ENCODE data around the gene CAMSAP3. TPM values are rescaled to one million over a fixed set of nuclear protein-coding genes. Genes with fewer than 3 reads are reported as not detected.

CAMSAP3 gene
- polyA plus RNA-seq, 3 donors, result 12.3 to 15.4 (median 12.5) TPM

DNA sequence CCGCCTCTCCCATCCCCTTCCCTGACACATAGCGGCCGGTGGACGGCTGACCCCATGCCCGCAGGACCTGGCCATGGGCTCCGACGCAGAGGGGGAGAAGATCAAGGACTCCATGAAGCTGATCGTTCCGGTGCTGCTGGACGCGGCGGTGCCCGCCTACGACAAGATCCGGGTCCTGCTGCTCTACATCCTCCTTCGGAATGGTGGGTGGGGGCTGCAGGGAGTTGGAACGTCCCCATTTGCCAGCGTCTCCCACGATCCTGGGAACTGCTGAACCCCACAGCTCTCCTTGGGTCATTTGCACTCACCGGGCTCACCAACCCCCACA is 48.9 kb downstream of the CAMSAP3 start:
- no peak for DNase-seq (ENCODE audit: low read depth in 3 of 3, low spot score in 2 of 3)

- no peak for DNase-seq (ENCODE audit: low read depth in 3 of 3, low spot score in 2 of 3)
These were observed 49.5 kb downstream of the CAMSAP3 start for GRCh38 chr19:7645163-7645562.

- DNase-seq (ENCODE audit: low read depth in 3 of 3, low spot score in 2 of 3), result no peak
These were observed 50.2 kb downstream of the CAMSAP3 start for GRCh38 chr19:7645656-7646425.

- no peak for DNase-seq (ENCODE audit: low read depth in 3 of 3, low spot score in 2 of 3)
These were observed 50.7 kb downstream of the CAMSAP3 start for GRCh38 chr19:7646426-7646700.

DNA sequence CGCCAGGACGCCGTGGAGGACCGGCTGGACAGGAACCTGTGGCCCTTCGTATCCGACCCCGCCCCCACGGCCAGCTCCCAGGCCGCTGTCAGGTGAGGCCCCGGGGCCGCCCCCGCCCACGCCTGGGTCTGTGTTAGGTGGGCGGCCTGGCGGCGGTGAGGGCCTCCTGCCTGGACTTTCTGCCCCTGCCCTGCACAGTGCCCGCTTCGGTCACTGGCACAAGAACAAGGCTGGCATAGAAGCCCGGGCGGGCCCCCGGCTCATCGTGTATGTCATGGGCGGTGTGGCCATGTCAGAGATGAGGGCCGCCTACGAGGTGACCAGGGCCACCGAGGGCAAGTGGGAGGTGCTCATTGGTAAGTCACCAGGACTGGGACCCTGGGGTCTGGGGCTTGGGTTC is 51.5 kb downstream of the CAMSAP3 start:
- DNase-seq (ENCODE audit: low read depth in 3 of 3, low spot score in 2 of 3), result no peak

DNA sequence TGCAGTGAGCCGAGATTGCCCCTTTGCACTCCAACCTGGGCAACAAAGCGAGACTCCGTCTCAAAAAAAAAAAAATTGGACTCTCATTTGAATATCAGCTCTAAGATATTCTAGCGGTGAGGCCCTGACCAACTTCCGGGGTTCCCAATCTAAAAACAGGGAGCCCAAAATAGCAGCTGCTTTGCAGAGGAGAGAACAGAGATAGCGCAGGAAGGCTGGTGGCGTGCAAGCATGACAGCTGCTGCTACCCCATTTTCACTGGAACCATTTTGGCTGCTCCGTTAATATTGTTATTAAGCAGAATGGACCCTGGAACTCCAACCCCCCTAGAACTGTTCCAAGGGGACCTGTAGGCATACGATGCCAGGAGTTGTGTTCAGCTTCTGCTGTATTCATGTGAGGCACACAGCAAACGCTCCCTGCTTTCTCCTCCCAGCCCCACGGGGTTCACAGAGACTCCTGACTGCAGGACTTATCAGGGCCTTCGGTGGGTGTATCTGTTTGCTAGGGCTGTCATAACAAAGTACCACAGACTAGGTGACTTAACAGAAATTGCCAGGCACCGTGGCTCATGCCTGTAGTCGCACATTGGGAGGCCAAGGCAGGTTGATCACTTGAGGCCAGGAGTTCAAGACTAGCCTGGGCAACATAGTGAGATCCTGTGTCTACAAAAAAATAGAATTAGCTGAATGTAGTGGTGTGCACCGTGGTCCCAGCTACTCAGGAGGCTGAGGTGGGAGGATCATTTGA is 52.8 kb downstream of the CAMSAP3 start:
- no peak for DNase-seq (ENCODE audit: low read depth in 3 of 3, low spot score in 2 of 3)

DNA sequence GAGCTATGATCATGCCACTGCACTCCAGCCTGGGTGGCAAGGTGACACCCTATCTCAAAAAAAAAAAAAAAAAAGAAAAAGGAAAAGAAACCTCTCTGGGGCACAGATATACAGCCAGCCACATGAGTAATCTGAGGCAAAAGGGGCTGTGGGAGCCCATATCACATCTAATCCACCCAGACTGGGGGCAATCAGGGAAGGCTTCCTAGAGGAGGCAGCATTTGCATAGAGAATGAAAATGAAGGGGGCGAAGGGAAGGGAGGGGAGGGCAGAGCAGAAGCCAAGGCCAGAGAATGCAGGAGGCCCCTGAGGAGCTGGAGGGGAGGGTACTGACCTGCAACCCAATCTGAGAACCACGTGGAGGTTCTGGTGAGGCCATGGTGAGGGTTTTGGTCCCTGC is 54.5 kb downstream of the CAMSAP3 start:
- no peak for DNase-seq (ENCODE audit: low read depth in 3 of 3, low spot score in 2 of 3)

DNA sequence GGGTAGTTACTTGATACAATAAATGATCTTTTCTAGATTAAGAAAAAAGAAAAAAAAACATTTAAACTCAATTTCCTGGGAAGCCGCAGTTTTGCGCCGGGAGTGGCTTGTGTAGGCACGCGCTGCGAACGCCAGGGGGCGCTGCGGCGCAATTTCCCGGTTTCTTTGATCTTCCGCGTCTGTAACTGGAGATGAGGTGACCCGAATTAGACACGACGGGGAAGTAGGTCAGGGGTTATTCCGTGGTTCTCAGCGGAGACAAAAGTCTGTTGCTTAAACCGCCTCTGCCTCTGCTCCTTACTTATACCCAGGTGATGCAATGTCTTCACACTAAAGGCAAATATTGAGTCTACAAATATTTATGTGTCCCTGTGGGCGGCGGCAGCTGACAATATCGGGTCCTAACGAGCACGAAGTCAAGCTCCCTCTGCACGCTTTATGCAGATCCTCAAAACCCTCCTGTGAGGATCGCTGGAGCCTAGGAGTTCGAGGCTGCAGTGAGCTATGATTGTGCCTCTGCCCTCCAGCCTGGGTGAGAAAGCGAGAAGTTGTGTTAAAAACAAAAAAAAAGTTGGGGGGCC is 56.5 kb downstream of the CAMSAP3 start:
- DNase-seq (ENCODE audit: low read depth in 3 of 3, low spot score in 2 of 3), result peak; percentile 60 to 78 (median 75)

DNA sequence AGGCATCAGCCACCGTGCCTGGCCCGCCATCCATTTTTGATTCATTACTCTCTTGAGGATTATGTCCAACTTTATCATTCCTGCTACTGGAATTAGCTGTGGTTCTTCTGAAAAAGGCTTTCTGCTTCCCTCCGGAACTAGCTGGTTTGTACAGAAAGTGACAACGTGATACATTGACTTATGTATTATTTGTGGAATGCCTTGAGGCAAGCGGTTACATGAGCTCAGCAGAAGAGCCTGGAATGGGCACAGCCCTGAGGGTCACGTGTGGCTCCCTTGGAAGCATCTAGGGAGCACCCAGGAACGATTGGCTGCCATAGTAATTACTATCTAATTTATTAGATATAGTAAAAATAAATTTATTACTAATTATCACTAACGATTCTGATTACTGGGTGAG is 58.7 kb downstream of the CAMSAP3 start:
- no peak for DNase-seq (ENCODE audit: low read depth in 3 of 3, low spot score in 2 of 3)

GRCh38 chr19:7655581-7655980 is 59.9 kb downstream of the CAMSAP3 start:
- no peak for DNase-seq (ENCODE audit: low read depth in 3 of 3, low spot score in 2 of 3)

- no peak for DNase-seq (ENCODE audit: low read depth in 3 of 3, low spot score in 2 of 3)
These were observed 61.6 kb downstream of the CAMSAP3 start for GRCh38 chr19:7657131-7657751.

DNA sequence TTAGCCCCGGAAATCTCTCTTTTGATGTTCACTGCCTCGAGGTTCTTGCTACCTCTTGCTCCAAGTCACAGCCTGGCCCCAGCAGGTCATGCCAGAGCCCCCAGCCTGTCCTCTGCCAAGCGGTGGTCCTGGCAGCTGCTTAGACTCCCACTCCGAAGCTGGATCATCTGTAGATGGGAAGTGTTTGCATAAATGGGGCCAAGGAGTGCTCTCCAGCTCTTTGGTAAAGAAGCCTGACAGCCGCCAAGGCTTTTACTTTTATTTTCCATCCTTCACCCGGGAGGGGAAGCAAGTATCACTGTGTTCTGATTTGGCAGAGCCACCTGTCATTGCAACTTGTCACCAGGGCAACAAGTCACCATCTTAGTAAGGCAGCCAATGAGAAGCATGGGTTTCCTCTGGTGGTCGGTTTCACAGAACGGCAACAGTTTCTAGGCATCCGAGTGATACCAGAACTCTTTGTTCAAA is 62.6 kb downstream of the CAMSAP3 start:
- DNase-seq (ENCODE audit: low read depth in 3 of 3, low spot score in 2 of 3), result no peak

- DNase-seq (ENCODE audit: low read depth in 3 of 3, low spot score in 2 of 3), result no peak
These were observed 66.3 kb downstream of the CAMSAP3 start for GRCh38 chr19:7661744-7662538.

DNA sequence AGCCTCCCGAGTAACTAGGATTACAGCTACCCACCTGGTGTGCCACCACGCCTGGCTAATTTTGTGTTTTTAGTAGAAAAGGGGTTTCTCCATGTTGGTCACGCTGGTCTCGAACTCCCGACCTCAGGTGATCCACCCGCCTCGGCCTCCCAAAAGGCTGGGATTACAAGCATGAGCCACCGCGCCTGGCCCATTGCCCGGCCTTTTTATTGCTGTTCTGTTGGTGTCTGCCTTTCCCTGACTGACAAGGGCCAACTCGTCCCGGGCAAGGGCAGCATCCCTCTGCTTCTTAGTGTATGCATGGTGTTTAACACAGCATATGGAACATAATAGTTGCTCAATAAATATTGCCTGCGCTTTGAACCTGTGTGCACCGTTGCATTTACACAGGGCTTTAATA is 67.0 kb downstream of the CAMSAP3 start:
- DNase-seq (ENCODE audit: low read depth in 3 of 3, low spot score in 2 of 3), result no peak

- no peak for DNase-seq (ENCODE audit: low read depth in 3 of 3, low spot score in 2 of 3)
These were observed 68.0 kb downstream of the CAMSAP3 start for GRCh38 chr19:7663706-7664105.

DNA sequence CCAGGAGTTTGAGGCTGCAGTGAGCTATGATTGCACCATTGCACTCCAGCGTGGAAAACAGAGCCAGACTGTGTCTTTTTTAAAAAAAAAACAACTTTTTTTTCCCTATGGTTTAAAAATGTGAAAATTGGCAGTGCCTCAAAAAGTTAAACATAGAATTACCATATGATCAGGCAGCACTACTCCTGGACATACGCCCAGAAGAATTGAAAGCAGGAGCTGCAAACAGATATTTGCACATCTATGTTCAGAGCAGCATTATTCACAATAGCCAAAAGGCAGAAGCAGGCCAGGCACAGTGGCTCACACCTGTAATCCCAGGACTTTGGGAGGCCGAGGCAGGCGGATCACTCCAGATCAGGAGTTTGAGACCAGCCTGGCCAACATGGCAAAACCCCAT is 69.4 kb downstream of the CAMSAP3 start:
- no peak for DNase-seq (ENCODE audit: low read depth in 3 of 3, low spot score in 2 of 3)

Other genes starting within 250 kb of the CAMSAP3 start
- gene ARHGEF18, start 246.9 kb upstream of the CAMSAP3 start, polyA plus RNA-seq (ENCODE audit: insufficient read length in 3 of 3), result 10 to 100 TPM; 22.9 to 31.3 (median 26.3) TPM
- gene PEX11G, start 106.8 kb upstream of the CAMSAP3 start, polyA plus RNA-seq (ENCODE audit: insufficient read length in 3 of 3), result 1 to 10 TPM; 4.7 to 6.2 (median 5.4) TPM
- gene ZNF358, start 79.8 kb upstream of the CAMSAP3 start, polyA plus RNA-seq (ENCODE audit: insufficient read length in 3 of 3), result 10 to 100 TPM; 28.7 to 39.8 (median 32.4) TPM
- gene MCOLN1, start 73.2 kb upstream of the CAMSAP3 start, polyA plus RNA-seq (ENCODE audit: insufficient read length in 3 of 3), result 10 to 100 TPM; 13.5 to 15.0 (median 13.9) TPM
- gene PNPLA6, start 60.1 kb upstream of the CAMSAP3 start, polyA plus RNA-seq (ENCODE audit: insufficient read length in 3 of 3), result 10 to 100 TPM; 29.4 to 39.1 (median 32.5) TPM
- 10 to 100 TPM; 30.3 to 35.7 (median 30.9) TPM for gene XAB2, start 33.7 kb downstream of the CAMSAP3 start, polyA plus RNA-seq (ENCODE audit: insufficient read length in 3 of 3)
- gene PET100, start 33.9 kb downstream of the CAMSAP3 start, polyA plus RNA-seq (ENCODE audit: insufficient read length in 3 of 3), result 100 to 1,000 TPM; 114 to 139 (median 125) TPM
- gene PCP2, start 37.9 kb downstream of the CAMSAP3 start, polyA plus RNA-seq (ENCODE audit: insufficient read length in 3 of 3), result under 1 TPM; 0.58 to 0.83 (median 0.62) TPM
- gene STXBP2, start 41.2 kb downstream of the CAMSAP3 start, polyA plus RNA-seq (ENCODE audit: insufficient read length in 3 of 3), result 10 to 100 TPM; 60.0 to 69.0 (median 61.0) TPM
- 1 to 10 TPM in 2 of 3 donors, under 1 TPM in 1; 0.64 to 1.5 (median 1.3) TPM for gene RETN, start 73.2 kb downstream of the CAMSAP3 start, polyA plus RNA-seq (ENCODE audit: insufficient read length in 3 of 3)
- gene MCEMP1, start 81.2 kb downstream of the CAMSAP3 start, polyA plus RNA-seq (ENCODE audit: insufficient read length in 3 of 3), result under 1 TPM in 2 of 3 donors, not detected in 1; 0.10 to 0.44 TPM
- gene TRAPPC5, start 85.0 kb downstream of the CAMSAP3 start, polyA plus RNA-seq (ENCODE audit: insufficient read length in 3 of 3), result 10 to 100 TPM; 39.8 to 49.0 (median 46.4) TPM
- under 1 TPM in 1 of 3 donors, not detected in 2; 0.22 TPM for gene FCER2, start 106.3 kb downstream of the CAMSAP3 start, polyA plus RNA-seq (ENCODE audit: insufficient read length in 3 of 3)
- not detected for gene CLEC4G, start 136.2 kb downstream of the CAMSAP3 start, polyA plus RNA-seq (ENCODE audit: insufficient read length in 3 of 3)
- 1 to 10 TPM in 2 of 3 donors, under 1 TPM in 1; 0.94 to 1.4 (median 1.3) TPM for gene CD209, start 151.7 kb downstream of the CAMSAP3 start, polyA plus RNA-seq (ENCODE audit: insufficient read length in 3 of 3)
- 1 to 10 TPM; 2.0 to 4.2 (median 2.1) TPM for gene CLEC4M, start 167.4 kb downstream of the CAMSAP3 start, polyA plus RNA-seq (ENCODE audit: insufficient read length in 3 of 3)
- 10 to 100 TPM; 14.1 to 17.9 (median 15.5) TPM for gene EVI5L, start 234.4 kb downstream of the CAMSAP3 start, polyA plus RNA-seq (ENCODE audit: insufficient read length in 3 of 3)

Measured in right renal cortex interstitium (tissue), 3 donors.